Small intestine (tissue), 7 donors: ENCODE measurements around the gene ROCK2. TPM values are rescaled to one million over a fixed set of nuclear protein-coding genes. Genes with fewer than 3 reads are reported as not detected.
"Not testable (repeated sequence)": the region's sequence is repeated elsewhere in the genome, so short reads cannot be mapped to it uniquely, and the experiment has no call there.

Source experiments
- DNase-seq, 2 donors: peaks; one replicate each; pipeline versions ENCODE4 v3.0.0 to v3.0.0-alpha.2; 2013
- FAIRE-seq: peaks from 2 replicates; lab custom pipeline; 2012; peaks lifted over from hg19 to GRCh38; lab: Jason Lieb, UNC
- H3K27ac ChIP-seq, 3 donors: one replicate each; pipeline ENCODE4 v1.5.1; 2013; ENCODE audit warnings: low read length in 2 of 3, mild to moderate bottlenecking in 2 of 3, control low read depth in 1 of 3, inconsistent platforms in 1 of 3, low read depth in 1 of 3, moderate library complexity in 1 of 3
- H3K27me3 ChIP-seq, 3 donors: one replicate each; pipeline ENCODE4 v1.6.1; 2013; ENCODE audit warnings: low read length in 3 of 3, inconsistent platforms in 1 of 3; ENCODE audit not compliant: control insufficient read depth in 3 of 3, insufficient read depth in 3 of 3
- H3K36me3 ChIP-seq, 3 donors: one replicate each; pipeline ENCODE4 v1.6.1; 2013; ENCODE audit warnings: low read length in 3 of 3, inconsistent platforms in 1 of 3, low read depth in 1 of 3, mild to moderate bottlenecking in 1 of 3, moderate library complexity in 1 of 3; ENCODE audit not compliant: control insufficient read depth in 3 of 3, insufficient read depth in 2 of 3
- H3K4me1 ChIP-seq, 3 donors: one replicate each; pipeline ENCODE4 v1.6.1; 2013; ENCODE audit warnings: low read length in 2 of 3, inconsistent platforms in 1 of 3, low read depth in 1 of 3, mild to moderate bottlenecking in 1 of 3, moderate library complexity in 1 of 3; ENCODE audit not compliant: control insufficient read depth in 3 of 3, insufficient read depth in 2 of 3
- H3K4me3 ChIP-seq, 3 donors: one replicate each; pipeline ENCODE4 v1.5.1; 2013; ENCODE audit warnings: low read length in 3 of 3, control low read depth in 1 of 3, inconsistent platforms in 1 of 3, low read depth in 1 of 3, mild to moderate bottlenecking in 1 of 3, moderate library complexity in 1 of 3
- H3K9me3 ChIP-seq, 2 donors: one replicate each; pipeline ENCODE4 v1.6.1; 2013; ENCODE audit warnings: low read depth in 1 of 2, low read length in 1 of 2; ENCODE audit not compliant: control insufficient read depth in 2 of 2, insufficient read depth in 1 of 2
- WGBS, 3 donors: extraction: QIAGEN DNeasy Blood & Tissue Kit; methylation state at CpG; one replicate each; pipeline ENCODE4 v1.1.7; 2013; 5-methylcytosine and 5-hydroxymethylcytosine counted together
- polyA plus RNA-seq, 4 donors: library from polyadenylated mRNA; stranded (reverse) in 3 of 4; unstranded in 1 of 4; fragments of 200-250 nt in 3 of 4; fragments of 120-200 nt in 1 of 4; gene quantifications; one replicate each; pipeline versions ENCODE4 v1.2.1 to v1.2.3, GENCODE V29; 2013
- donor health status: healthy with polysubstance abuse.
- donor health status: control.
- donor health status: control.
- donor health status: Bipolar disorder and iron deficiency.
- donor health status: healthy.

The ROCK2 gene
- polyA plus RNA-seq, 4 donors, result 12.0 to 53.2 (median 16.0) TPM

DNA sequence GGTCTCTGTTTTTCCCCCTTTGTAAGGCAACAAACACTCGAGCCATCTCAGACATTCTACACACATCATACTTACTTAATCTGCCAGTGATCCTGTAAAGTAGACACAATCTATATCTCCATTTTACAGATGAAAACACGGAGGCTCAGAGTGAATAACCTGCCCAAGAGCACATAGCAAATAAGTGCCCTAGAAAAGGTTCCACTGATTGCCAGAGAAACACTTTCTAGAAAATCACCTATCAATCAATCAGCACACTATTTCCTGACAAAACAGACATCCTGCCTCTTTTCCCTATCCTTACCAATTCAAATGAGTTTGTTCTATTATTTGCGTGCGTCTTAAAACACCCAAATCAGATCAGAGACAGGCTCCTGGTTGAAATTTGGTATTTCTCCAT, 165.2 kb downstream of the ROCK2 start:
- no peak overlapping the region for H3K27ac ChIP-seq
- H3K36me3 ChIP-seq, result peaks cover 2 to 9% (median 2%) of the 10 kb centered on the region in 3 donors
- H3K9me3 ChIP-seq, result no peaks in the 10 kb centered on the region
- FAIRE-seq (no peak), DNase-seq (no peak)
- WGBS, 3 donors, result 74 to 85% (median 81%) methylated on average over 4 of the region's 4 CpGs
- no peaks in the 10 kb centered on the region for H3K27me3 ChIP-seq
- H3K4me1 ChIP-seq, result no peaks in the 10 kb centered on the region
- no peak overlapping the region for H3K4me3 ChIP-seq

DNA sequence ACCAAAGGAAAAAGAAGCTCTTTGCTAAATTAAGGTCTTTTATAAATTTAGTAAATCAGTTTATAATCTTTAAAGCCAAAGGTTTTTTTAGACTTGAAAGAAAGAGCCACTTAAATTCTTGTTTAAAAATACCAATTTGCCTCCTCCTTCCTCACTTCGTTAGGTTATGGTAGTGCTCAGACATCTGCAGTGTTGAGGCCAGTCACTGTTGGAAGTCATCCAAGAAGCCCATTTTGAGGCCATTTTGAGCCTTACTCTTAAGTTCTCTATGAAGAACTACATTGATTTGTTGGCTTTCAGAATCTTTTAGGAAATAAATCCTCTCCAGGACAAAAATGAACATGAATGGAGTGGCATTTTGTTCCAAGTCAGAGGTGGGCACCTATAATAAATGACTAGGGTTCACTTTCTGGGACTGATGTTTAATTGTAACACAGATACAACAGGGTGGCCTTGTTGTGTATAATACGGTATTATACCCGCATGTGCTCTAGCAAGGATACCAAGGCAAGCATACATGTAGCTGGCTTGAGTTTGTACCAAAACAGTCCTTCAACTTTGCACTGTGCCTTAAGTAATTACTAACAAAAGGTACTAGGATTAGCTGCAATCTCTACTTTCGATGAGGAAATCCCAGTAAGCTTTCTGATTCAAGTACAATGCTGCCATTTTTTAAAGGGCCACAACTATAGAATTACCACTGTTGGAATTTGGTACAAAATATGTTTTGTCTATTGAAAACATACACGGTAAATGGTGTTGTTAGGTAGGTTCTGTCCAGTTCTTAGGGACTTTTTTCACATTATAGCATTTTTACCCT, 166.4 kb downstream of the ROCK2 start:
- H3K36me3 ChIP-seq, result peaks cover 2 to 9% (median 2%) of the 10 kb centered on the region in 3 donors
- no peaks in the 10 kb centered on the region for H3K4me1 ChIP-seq
- no peaks in the 10 kb centered on the region for H3K9me3 ChIP-seq
- FAIRE-seq, result no peak
- 60 to 66% (median 63%) methylated on average over 5 of the region's 5 CpGs for WGBS, 3 donors
- no peak overlapping the region for H3K27ac ChIP-seq
- H3K27me3 ChIP-seq, result no peaks in the 10 kb centered on the region
- DNase-seq, result no peak
- no peak overlapping the region for H3K4me3 ChIP-seq

DNA sequence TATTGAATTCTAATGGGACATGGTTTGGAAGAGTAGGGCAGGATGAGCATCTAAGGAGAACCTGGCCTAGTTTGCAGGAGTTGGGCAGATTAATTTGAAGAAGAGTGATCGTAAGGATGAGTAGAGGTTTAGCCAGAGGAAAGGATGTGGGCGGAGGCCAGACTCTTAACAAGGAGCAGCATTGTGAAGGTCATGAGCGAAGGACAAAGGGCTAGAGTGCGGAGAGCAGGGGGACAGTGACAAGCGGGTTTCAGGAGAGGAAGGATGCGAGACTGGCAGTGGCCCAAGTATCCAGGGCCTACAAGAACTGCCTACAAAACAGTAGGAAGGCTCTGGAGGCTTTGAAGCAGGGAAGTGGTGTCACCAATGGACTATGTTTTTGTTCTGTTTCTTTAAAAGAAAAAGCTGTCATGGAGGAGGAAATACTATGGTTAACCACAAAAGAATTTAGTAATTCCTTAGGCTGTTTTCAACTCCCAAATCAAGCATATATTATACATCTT, 169.1 kb downstream of the ROCK2 start:
- H3K4me1 ChIP-seq, result no peaks in the 10 kb centered on the region
- H3K36me3 ChIP-seq, result peaks cover 0 to 2% (median 0%) of the 10 kb centered on the region in 3 donors
- no peak overlapping the region for H3K4me3 ChIP-seq
- no peaks in the 10 kb centered on the region for H3K9me3 ChIP-seq
- H3K27me3 ChIP-seq, result no peaks in the 10 kb centered on the region
- WGBS, 3 donors, result 76 to 91% (median 85%) methylated on average over 6 of the region's 6 CpGs
- DNase-seq (no peak), FAIRE-seq (no peak)
- H3K27ac ChIP-seq, result peak overlapping the region in 1 of 3 donors; percentile 11

DNA sequence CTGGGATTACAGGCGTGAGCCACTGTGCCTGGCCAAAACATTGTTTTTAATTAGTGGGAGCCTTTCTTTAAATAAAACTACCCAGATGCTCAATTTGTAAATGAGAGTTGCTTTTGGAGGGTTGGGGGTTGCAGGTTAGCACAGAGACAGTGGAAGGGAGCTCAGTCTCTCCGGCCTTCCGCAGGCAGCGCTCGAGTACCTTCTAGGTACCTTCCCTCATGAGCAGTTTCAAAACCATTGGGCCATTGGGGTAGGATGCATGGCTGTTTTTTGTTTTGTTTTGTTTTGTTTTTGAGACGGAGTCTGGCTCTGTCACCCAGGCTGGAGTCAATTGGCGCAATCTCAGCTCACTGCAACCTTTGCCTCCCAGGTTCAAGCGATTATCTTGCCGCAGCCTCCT, 170.2 kb downstream of the ROCK2 start:
- H3K27me3 ChIP-seq, result no peaks in the 10 kb centered on the region
- FAIRE-seq, result no peak
- DNase-seq, result no peak
- WGBS, 3 donors, result 83 to 95% (median 92%) methylated on average over 9 of the region's 9 CpGs
- H3K4me3 ChIP-seq, result no peak overlapping the region
- H3K4me1 ChIP-seq, result no peaks in the 10 kb centered on the region
- no peaks in the 10 kb centered on the region for H3K9me3 ChIP-seq
- no peak overlapping the region for H3K27ac ChIP-seq
- H3K36me3 ChIP-seq, result no peaks in the 10 kb centered on the region

DNA sequence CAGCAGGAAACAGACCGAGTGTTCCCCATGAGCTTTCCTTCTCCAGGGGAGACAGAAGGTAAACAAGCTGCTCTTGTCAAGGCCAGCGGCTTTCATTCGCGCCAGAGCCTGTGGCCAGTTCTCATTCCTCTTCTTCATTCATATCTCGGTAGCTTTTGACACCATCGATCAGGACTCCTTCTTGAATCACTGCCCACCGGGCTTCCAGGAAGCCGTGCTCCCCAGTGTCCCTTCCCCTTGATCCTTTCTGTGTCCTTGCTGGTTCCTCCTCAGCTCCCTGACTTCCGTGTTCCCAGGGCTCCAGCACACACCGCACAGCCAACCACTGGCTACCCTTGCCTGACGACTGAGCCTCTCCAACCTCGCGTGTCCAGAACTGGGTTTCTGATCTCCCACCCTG, 175.1 kb downstream of the ROCK2 start:
- Histone ChIP-seq H3K4me1 (no peaks in the 10 kb centered on the region), H3K4me3 (no peak overlapping the region), H3K36me3 (no peaks in the 10 kb centered on the region), H3K27ac (no peak overlapping the region), H3K27me3 (no peaks in the 10 kb centered on the region), H3K9me3 (no peaks in the 10 kb centered on the region)
- DNase-seq, result peak in 1 of 2 donors; percentile 16
- WGBS, 3 donors, result 59 to 74% (median 62%) methylated on average over 13 of the region's 13 CpGs
- no peak for FAIRE-seq

DNA sequence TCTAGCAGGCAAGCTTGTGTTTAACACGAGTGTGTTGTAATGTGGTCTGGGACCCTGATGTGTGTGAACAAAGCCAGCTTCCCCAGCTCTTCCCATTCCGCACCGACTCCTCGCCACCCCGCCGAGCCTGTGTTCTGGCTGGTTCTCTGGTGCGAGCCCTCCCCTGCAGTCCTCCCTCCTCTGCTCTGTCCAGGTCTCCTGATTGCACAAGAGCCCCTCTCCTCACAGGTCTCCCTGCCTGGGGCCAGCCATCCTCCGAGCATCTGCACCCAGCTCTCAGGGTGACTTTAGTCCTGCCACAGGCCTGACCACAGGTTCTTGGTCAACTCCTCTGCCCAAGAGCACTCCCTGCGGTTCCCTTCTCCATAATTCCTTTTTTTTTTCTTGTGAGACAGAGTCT, 175.9 kb downstream of the ROCK2 start:
- Histone ChIP-seq H3K27ac (no peak overlapping the region), H3K4me3 (no peak overlapping the region), H3K36me3 (no peaks in the 10 kb centered on the region), H3K9me3 (no peaks in the 10 kb centered on the region), H3K4me1 (no peaks in the 10 kb centered on the region), H3K27me3 (no peaks in the 10 kb centered on the region)
- FAIRE-seq (no peak), DNase-seq (no peak)
- 85 to 88% (median 86%) methylated on average over 9 of the region's 9 CpGs for WGBS, 3 donors

DNA sequence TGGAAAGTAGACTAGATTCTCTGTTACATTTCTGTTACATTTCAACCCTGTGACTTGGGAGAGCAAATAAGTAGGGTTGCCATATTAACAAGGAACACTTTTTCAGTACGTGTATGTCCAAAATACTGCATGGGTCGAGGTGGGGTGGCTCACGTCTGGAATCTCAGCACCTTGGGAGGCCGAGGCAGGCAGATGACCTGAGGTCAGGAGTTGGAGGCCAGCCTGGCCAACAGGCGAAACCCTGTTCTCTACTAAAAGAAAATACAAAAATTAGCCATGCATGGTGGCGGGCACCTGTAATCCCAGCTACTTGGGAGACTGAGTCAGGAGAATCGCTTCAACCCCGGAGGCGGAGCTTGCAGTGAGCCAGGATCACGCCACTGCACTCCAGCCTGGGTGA, 178.0 kb downstream of the ROCK2 start:
- 91 to 93% (median 92%) methylated on average over 10 of the region's 10 CpGs for WGBS, 3 donors
- FAIRE-seq, result no peak
- Histone ChIP-seq H3K9me3 (no peaks in the 10 kb centered on the region), H3K4me3 (no peak overlapping the region), H3K27me3 (no peaks in the 10 kb centered on the region), H3K4me1 (no peaks in the 10 kb centered on the region), H3K27ac (no peak overlapping the region), H3K36me3 (peaks cover 0 to 5% (median 0%) of the 10 kb centered on the region in 3 donors)
- no peak for DNase-seq

DNA sequence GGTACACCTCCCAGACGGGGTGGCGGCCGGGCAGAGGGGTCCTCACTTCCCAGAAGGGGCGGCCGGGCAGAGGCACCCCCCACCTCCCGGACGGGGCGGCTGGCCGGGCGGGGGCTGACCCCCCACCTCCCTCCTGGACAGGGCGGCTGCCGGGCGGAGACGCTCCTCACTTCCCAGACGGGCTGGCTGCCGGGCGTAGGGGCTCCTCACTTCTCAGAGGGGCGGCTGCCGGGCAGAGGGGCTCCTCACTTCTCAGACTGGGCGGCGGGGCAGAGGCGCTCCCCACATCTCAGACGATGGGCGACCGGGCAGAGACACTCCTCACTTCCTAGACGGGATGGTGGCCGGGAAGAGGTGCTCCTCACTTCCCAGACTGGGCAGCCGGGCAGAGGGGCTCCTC, 179.4 kb downstream of the ROCK2 start:
- not testable (repeated sequence) for H3K27ac ChIP-seq, DNase-seq, FAIRE-seq, H3K27me3 ChIP-seq, H3K4me3 ChIP-seq, H3K4me1 ChIP-seq, H3K9me3 ChIP-seq, H3K36me3 ChIP-seq
- WGBS, 3 donors, result 94 to 97% (median 94%) methylated on average over 19 to 28 of the region's 28 CpGs
